Right kidney (tissue), 9 donors: ENCODE results near the gene KATNBL1.

Experiments
- DNase-seq: peaks from one replicate; pipeline ENCODE4 v3.0.0-alpha.2; 2016
- long read RNA-seq, 8 donors: transcript quantifications; one replicate each; lab custom pipeline, GENCODE V29; 2026

KATNBL1 gene
- long read RNA-seq, donor 1, transcript KATNBL1-205 (2 exons, 739 nt), result minor isoform, 6 of 23 reads
- long read RNA-seq, donor 1, transcript KATNBL1-201 (10 exons, 2,723 nt), result major isoform, 11 of 23 reads
- long read RNA-seq, donor 1, partial matches to known transcripts, result 0 of 23 reads
- long read RNA-seq, donor 1, other reads (novel, unspliced or antisense), result 0 of 23 reads
- long read RNA-seq, donor 2, transcript KATNBL1-201 (10 exons, 2,723 nt), result major isoform, 5 of 12 reads
- long read RNA-seq, donor 2, partial matches to known transcripts, result 0 of 12 reads
- long read RNA-seq, donor 2, other reads (novel, unspliced or antisense), result 0 of 12 reads
- long read RNA-seq, donor 3, transcript KATNBL1-201 (10 exons, 2,723 nt), result major isoform, 7 of 10 reads
- long read RNA-seq, donor 3, partial matches to known transcripts, result 0 of 10 reads
- long read RNA-seq, donor 3, other reads (novel, unspliced or antisense), result 0 of 10 reads
- long read RNA-seq, donor 4, transcript KATNBL1-205 (2 exons, 739 nt), result major isoform, 10 of 20 reads
- long read RNA-seq, donor 4, partial matches to known transcripts, result 0 of 20 reads
- long read RNA-seq, donor 4, other reads (novel, unspliced or antisense), result 0 of 20 reads
- long read RNA-seq, donor 5, transcript KATNBL1-201 (10 exons, 2,723 nt), result major isoform, 9 of 14 reads
- long read RNA-seq, donor 5, partial matches to known transcripts, result 0 of 14 reads
- long read RNA-seq, donor 5, other reads (novel, unspliced or antisense), result 0 of 14 reads
- long read RNA-seq, donor 6, transcript KATNBL1-201 (10 exons, 2,723 nt), result major isoform, 8 of 10 reads
- long read RNA-seq, donor 6, partial matches to known transcripts, result 0 of 10 reads
- long read RNA-seq, donor 6, other reads (novel, unspliced or antisense), result 0 of 10 reads
- long read RNA-seq, donor 7, result 0 reads
- long read RNA-seq, donor 8, partial matches to known transcripts, result 0 of 8 reads
- long read RNA-seq, donor 8, other reads (novel, unspliced or antisense), result 0 of 8 reads

- peak; percentile 98 for DNase-seq
These were observed at the start of gene KATNBL1 for GRCh38 chr15:34209421-34210282. Gene KATNBL1 (minus strand): TSS chr15:34210096. CDS start chr15:34163676, 46,420 bp downstream.

GRCh38 chr15:34259566-34259965 is 49.7 kb upstream of the KATNBL1 start:
- no peak for DNase-seq

GRCh38 chr15:34258151-34258550 is 48.3 kb upstream of the KATNBL1 start:
- DNase-seq, result no peak

GRCh38 chr15:34252545-34252944 is 42.6 kb upstream of the KATNBL1 start:
- no peak for DNase-seq

GRCh38 chr15:34248190-34248589 is 38.3 kb upstream of the KATNBL1 start:
- DNase-seq, result no peak

GRCh38 chr15:34246276-34246976 is 36.5 kb upstream of the KATNBL1 start:
- DNase-seq, result no peak

- DNase-seq, result no peak
These were observed 33.3 kb upstream of the KATNBL1 start for GRCh38 chr15:34243226-34243625.

- DNase-seq, result no peak
These were observed 32.4 kb upstream of the KATNBL1 start for GRCh38 chr15:34242331-34242710.

GRCh38 chr15:34241376-34242330 is 31.8 kb upstream of the KATNBL1 start:
- no peak for DNase-seq

- no peak for DNase-seq
These were observed 30.6 kb upstream of the KATNBL1 start for GRCh38 chr15:34240537-34240936.

GRCh38 chr15:34239151-34239808 is 29.4 kb upstream of the KATNBL1 start:
- DNase-seq, result no peak

- no peak for DNase-seq
These were observed 23.7 kb upstream of the KATNBL1 start for GRCh38 chr15:34233614-34234013.

- DNase-seq, result peak; percentile 61
These were observed 14.2 kb upstream of the KATNBL1 start for GRCh38 chr15:34223904-34224596.

GRCh38 chr15:34217587-34218225 is 7.8 kb upstream of the KATNBL1 start:
- DNase-seq, result no peak

- no peak for DNase-seq
These were observed 6.8 kb upstream of the KATNBL1 start for GRCh38 chr15:34216527-34217270.

- DNase-seq, result no peak
These were observed 4.2 kb upstream of the KATNBL1 start for GRCh38 chr15:34214135-34214534.

- DNase-seq, result no peak
These were observed 3.8 kb upstream of the KATNBL1 start for GRCh38 chr15:34213690-34214089.

- DNase-seq, result no peak
These were observed 3.9 kb downstream of the KATNBL1 start for GRCh38 chr15:34206011-34206410.
